Measurements from ENCODE around the gene B4GALT2.

DNA sequence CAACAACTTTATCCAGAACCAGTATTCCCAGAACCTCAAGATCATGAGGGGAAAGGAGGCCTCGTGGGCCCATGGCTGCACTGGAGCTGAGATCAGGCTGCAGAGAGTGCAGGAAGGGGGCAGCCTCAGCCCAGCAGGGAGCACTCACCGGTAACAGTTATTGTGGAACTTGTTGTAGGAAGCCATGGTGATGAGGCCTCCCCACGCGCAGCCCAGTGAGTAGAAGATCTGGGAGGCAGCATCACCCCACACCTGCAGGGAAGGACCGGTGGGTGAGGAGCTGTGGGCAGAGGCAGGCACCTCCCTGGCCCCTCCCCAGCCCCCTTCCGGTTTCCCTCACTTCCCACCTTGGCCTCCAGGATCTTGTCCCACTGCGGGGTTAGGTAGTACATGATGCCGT, 23.2 kb downstream of the B4GALT2 start:
- TF ChIP-seq CTCF (IDR thresholded peaks at IDR 0.05) (no peak), POLR2A (IDR thresholded peaks at IDR 0.05) (no peak), POLR2AphosphoS5 (IDR thresholded peaks at IDR 0.05) (no peak)
